Testis (tissue), 2 donors: Measurements from ENCODE around the gene ARL5A.

Experiments used
- POLR2A ChIP-seq: fragments of 450-650 bp; IDR thresholded peaks from one replicate; pipeline ENCODE4 v1.6.1; 2017; ENCODE audit warnings: antibody characterized with exemption, mild to moderate bottlenecking, moderate library complexity
- TF ChIP-seq, protein P1 (sequence below), 3 experiments: fragments of 450-650 bp in 2 of 3; fragments of 200-600 bp in 1 of 3; sonication (generic) in 1 of 3; IDR thresholded peaks; one replicate each; pipeline ENCODE4 v1.5.1; 2016 to 2019; ENCODE audit warnings: antibody characterized with exemption in 3 of 3, mild to moderate bottlenecking in 2 of 3, moderate library complexity in 1 of 3

DNA sequence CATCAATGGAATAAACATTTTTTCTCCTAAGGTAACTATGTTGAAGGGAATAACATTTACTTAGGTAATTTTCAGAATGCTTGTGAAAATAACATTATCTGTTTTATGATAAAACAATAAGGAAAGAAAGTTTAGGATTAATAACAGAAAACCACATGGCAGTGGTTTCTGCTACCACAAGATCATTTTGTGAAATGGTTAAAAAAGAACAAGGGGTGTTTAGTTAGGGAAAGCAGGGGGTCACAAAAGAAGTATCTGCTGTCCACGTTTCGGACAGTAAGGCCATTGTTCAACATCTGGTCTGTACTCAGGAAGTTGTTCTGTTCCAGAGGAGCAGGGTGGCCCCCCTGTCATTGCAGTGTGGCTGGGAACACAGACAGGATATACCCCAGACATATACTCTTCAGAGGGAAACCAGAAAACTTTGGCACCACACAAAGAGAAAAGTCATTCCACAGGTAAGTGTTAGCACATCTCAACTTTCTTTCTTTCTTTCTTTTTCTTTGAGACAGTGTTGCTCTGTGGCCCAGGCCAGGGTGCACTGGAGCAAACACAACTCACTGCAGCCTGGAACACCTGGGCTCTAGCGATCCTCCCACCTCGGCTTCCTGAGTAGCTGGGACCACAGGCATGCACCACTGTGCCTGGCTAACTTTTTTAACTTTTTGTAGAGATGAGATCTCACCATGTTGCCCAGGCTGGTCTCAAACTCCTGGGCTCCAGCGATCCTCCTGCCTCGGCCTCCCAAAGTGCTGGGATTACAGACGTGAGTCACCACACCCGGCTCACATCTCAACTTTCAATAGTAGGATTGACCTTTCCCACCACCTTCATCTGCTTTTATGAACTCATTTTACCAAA is 14.8 kb upstream of the ARL5A start:
- TF ChIP-seq, protein P1, sequence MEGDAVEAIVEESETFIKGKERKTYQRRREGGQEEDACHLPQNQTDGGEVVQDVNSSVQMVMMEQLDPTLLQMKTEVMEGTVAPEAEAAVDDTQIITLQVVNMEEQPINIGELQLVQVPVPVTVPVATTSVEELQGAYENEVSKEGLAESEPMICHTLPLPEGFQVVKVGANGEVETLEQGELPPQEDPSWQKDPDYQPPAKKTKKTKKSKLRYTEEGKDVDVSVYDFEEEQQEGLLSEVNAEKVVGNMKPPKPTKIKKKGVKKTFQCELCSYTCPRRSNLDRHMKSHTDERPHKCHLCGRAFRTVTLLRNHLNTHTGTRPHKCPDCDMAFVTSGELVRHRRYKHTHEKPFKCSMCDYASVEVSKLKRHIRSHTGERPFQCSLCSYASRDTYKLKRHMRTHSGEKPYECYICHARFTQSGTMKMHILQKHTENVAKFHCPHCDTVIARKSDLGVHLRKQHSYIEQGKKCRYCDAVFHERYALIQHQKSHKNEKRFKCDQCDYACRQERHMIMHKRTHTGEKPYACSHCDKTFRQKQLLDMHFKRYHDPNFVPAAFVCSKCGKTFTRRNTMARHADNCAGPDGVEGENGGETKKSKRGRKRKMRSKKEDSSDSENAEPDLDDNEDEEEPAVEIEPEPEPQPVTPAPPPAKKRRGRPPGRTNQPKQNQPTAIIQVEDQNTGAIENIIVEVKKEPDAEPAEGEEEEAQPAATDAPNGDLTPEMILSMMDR (IDR thresholded peaks at IDR 0.05): no peak
- no peak for TF ChIP-seq POLR2A
